Caco-2 (cell line): ENCODE results near the gene PICK1. TPM values are rescaled to one million over a fixed set of nuclear protein-coding genes. Genes with fewer than 3 reads are reported as not detected.

Experiments
- BruUV-seq: library from RNA; stranded (reverse); fragments of 400-500 nt; replicated peaks from 2 replicates; lab custom pipeline; 2021; lab: Mats Ljungman, UMichigan
- CTCF ChIA-PET: fragments of 300-600 bp; sonication (Branson Sonifier 250); formaldehyde crosslinking; loops from one replicate; lab custom pipeline; 2022; ENCODE audit warnings: antibody characterized with exemption; lab: Charles Lee
- POLR2A ChIA-PET: fragments of 300-600 bp; sonication (Branson Sonifier 250); formaldehyde crosslinking; loops from one replicate; lab custom pipeline; 2022; ENCODE audit warnings: antibody characterized with exemption; lab: Charles Lee
- DNase-seq, 2 experiments: peaks; one replicate each; pipeline versions ENCODE4 v3.0.0 to v3.0.0-alpha.2; 2020 to 2022
- H3K27me3 ChIP-seq: replicated peaks from 2 replicates; pipeline ENCODE4 v1.6.0; 2011; ENCODE audit warnings: low read length; ENCODE audit not compliant: control insufficient read depth, insufficient read depth
- H3K36me3 ChIP-seq: 2 replicates; pipeline ENCODE4 v1.5.1; 2011; ENCODE audit warnings: low read length; ENCODE audit not compliant: control insufficient read depth, insufficient read depth
- H3K4me1 ChIP-seq: fragments of 250-450 bp; sonication (Bioruptor Pico); 2 replicates; pipeline ENCODE4 v1.5.1; 2020; ENCODE audit warnings: mild to moderate bottlenecking
- H3K4me3 ChIP-seq: 2 replicates; pipeline ENCODE4 v1.5.1; 2011; ENCODE audit warnings: low read depth, mild to moderate bottlenecking, control low read depth, low read length
- H3K9me3 ChIP-seq: fragments of 250-450 bp; sonication (Bioruptor Pico); 2 replicates; pipeline ENCODE4 v1.5.1; 2020; ENCODE audit warnings: mild to moderate bottlenecking, moderate library complexity
- H3K27ac Mint-ChIP-seq: one replicate; pipeline ENCODE4 v1.8.0; 2022; ENCODE audit warnings: mixed read lengths; ENCODE audit not compliant: unreplicated experiment
- H3K27me3 Mint-ChIP-seq: one replicate; pipeline ENCODE4 v1.8.0; 2022; ENCODE audit warnings: mixed read lengths; ENCODE audit not compliant: insufficient read depth, unreplicated experiment
- H3K36me3 Mint-ChIP-seq: one replicate; pipeline ENCODE4 v1.8.0; 2022; ENCODE audit warnings: mild to moderate bottlenecking, mixed read lengths; ENCODE audit not compliant: insufficient read depth, unreplicated experiment
- H3K4me1 Mint-ChIP-seq: one replicate; pipeline ENCODE4 v1.8.0; 2022; ENCODE audit warnings: low read depth, mixed read lengths; ENCODE audit not compliant: unreplicated experiment
- H3K4me3 Mint-ChIP-seq: one replicate; pipeline ENCODE4 v1.8.0; 2022; ENCODE audit warnings: mild to moderate bottlenecking, moderate library complexity, mixed read lengths; ENCODE audit not compliant: unreplicated experiment
- H3K9me3 Mint-ChIP-seq: one replicate; pipeline ENCODE4 v1.8.0; 2022; ENCODE audit warnings: mixed read lengths; ENCODE audit not compliant: unreplicated experiment
- CTCF ChIP-seq, 2 experiments: fragments of 200-600 bp in 1 of 2; IDR thresholded peaks; 1 replicate in 1 of 2; 2 replicates in 1 of 2; pipeline versions ENCODE4 v1.5.1 to v1.8.0; 2011 to 2022; ENCODE audit warnings: antibody characterized with exemption in 1 of 2, control low read depth in 1 of 2, inconsistent platforms in 1 of 2, low read depth in 1 of 2, low read length in 1 of 2, mild to moderate bottlenecking in 1 of 2, moderate library complexity in 1 of 2; ENCODE audit not compliant: insufficient read depth in 1 of 2, severe bottlenecking in 1 of 2, unreplicated experiment in 1 of 2
- intact Hi-C: fragments of 100-400 bp; cut with micrococcal nuclease; formaldehyde crosslinking; loops from one replicate; pipeline ENCODE4 v1.10.0; 2022; ENCODE audit not compliant: unreplicated experiment
- total RNA-seq: library from RNA; stranded (reverse); gene quantifications from 2 replicates; pipeline ENCODE4 v1.2.3, GENCODE V29; 2022

PICK1 gene
- total RNA-seq, 1 experiment from 2014 or later, result 41.1 TPM

DNA sequence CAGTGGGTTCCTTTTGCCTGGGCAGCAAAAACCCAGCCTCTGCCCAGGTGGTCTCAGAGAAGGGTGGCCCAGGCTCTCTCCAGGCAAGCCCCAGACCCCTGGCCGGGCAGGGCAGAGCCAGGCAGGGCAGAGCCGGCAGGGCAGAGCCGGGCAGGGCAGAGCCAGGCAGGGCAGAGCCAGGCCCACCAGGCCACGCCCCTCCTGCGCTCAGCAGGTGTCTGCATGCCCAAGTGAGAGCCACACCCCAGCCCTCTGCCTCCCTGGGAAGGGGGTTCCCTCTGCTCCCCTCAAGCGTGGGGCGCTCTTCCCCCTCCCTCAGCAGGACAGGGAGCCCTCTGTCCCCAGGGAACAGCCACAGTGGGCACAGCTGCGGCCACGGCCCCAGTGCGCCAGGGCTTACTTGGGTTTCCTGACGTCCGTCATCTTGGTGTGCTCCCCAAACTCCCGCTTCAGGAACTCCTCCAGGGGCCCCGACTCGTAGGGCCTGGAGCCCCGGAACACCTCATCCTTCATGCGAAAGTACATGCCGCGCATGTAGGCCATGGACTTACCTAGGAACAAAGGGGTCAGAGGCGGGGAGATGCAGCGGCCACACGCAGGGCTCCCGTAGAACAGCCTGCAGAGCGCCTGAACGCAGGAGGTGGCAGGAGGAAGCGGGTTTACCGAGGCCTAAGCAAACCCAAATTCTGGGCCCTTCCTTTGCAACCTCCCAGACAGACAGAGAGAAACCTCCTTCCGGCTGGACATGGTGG, 63.3 kb downstream of the PICK1 start:
- H3K9me3 ChIP-seq, result no peaks in the 10 kb centered on the region
- CTCF ChIA-PET, result no interaction called here
- no peak for DNase-seq
- TF ChIP-seq CTCF (IDR thresholded peaks at IDR 0.05; ENCODE audit: insufficient read depth in 1 of 2, low read depth in 1 of 2, low read length in 1 of 2, severe bottlenecking in 1 of 2, unreplicated experiment in 1 of 2), result no peak
- Mint-ChIP-seq H3K4me1 (peaks cover 6% of the 10 kb centered on the region), H3K27me3 (no peaks in the 10 kb centered on the region), H3K9me3 (no peaks in the 10 kb centered on the region), H3K4me3 (no peak overlapping the region), H3K36me3 (peaks cover 6% of the 10 kb centered on the region), H3K27ac (no peak overlapping the region)
- no peak overlapping the region for H3K4me3 ChIP-seq
- no TSS peak for BruUV-seq
- intact Hi-C loops, result no loop called here
- H3K4me1 ChIP-seq, result no peaks in the 10 kb centered on the region
- H3K36me3 ChIP-seq, result no peaks in the 10 kb centered on the region
- no peaks in the 10 kb centered on the region for H3K27me3 ChIP-seq
- POLR2A ChIA-PET, result interaction anchor here (0.6 kb wide), 1 partner anchor 74 kb away, joined by 5 read pairs; no protein-coding TSS in a partner anchor

- BruUV-seq, result no TSS peak
- intact Hi-C loops, result no loop called here
- POLR2A ChIA-PET, result no interaction called here
Observed at GRCh38 chr22:38122616-38123015, 65.4 kb downstream of the PICK1 start.

More at GRCh38 chr22:38122616-38123015, 65.4 kb downstream of the PICK1 start:
- no peaks in the 10 kb centered on the region for H3K9me3 Mint-ChIP-seq
- H3K27ac Mint-ChIP-seq, result no peak overlapping the region
- H3K27me3 ChIP-seq, result no peaks in the 10 kb centered on the region
- peaks cover 6% of the 10 kb centered on the region for H3K4me1 Mint-ChIP-seq
- no peaks in the 10 kb centered on the region for H3K9me3 ChIP-seq
- H3K36me3 ChIP-seq, result no peaks in the 10 kb centered on the region
- no peak for TF ChIP-seq CTCF (IDR thresholded peaks at IDR 0.05; ENCODE audit: insufficient read depth in 1 of 2, low read depth in 1 of 2, low read length in 1 of 2, severe bottlenecking in 1 of 2, unreplicated experiment in 1 of 2)
- H3K4me3 ChIP-seq, result no peak overlapping the region
- H3K27me3 Mint-ChIP-seq, result no peaks in the 10 kb centered on the region
- DNase-seq, result no peak
- CTCF ChIA-PET, result no interaction called here
- H3K36me3 Mint-ChIP-seq, result peaks cover 6% of the 10 kb centered on the region
- no peaks in the 10 kb centered on the region for H3K4me1 ChIP-seq
- H3K4me3 Mint-ChIP-seq, result no peak overlapping the region
